22Rv1 (cell line): Measurements from ENCODE around the gene OTUD6A.

Experiments
- H3K27ac ChIP-seq: fragments of 450-650 bp; 2 replicates; pipeline ENCODE4 v1.5.1; 2017
- CTCF ChIP-seq: fragments of 450-650 bp; IDR thresholded peaks from 2 replicates; pipeline ENCODE4 v1.5.1; 2017; ENCODE audit warnings: mild to moderate bottlenecking
- ZFX ChIP-seq: fragments of 450-650 bp; IDR thresholded peaks from 2 replicates; pipeline ENCODE4 v1.6.1; 2017; ENCODE audit warnings: antibody characterized with exemption, borderline replicate concordance

The OTUD6A gene

DNA sequence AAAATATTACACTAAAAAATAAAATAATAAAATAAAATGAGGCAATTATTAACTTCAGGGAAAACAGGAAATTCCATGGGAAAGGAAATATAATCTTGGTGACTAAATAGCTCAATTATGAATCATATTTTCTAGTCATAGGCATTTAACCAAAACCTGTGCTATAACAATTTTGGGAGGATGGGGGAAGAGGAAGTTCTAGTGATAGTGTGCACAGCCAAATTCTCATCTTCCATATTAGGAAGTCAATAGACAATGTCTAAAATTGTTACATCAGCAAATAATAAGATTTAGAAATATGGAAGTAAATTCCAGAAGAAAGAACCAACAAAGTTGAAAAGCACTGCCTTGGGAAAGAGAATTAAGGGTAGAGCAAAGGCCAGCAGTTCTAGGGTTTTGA is 15.3 kb upstream of the OTUD6A start:
- no peak for TF ChIP-seq ZFX
- TF ChIP-seq CTCF, result no peak
- H3K27ac ChIP-seq, result no peak overlapping the region

GRCh38 chrX:70049406-70049805 is 12.9 kb upstream of the OTUD6A start:
- no peak overlapping the region for H3K27ac ChIP-seq
- no peak for TF ChIP-seq CTCF
- TF ChIP-seq ZFX, result no peak

DNA sequence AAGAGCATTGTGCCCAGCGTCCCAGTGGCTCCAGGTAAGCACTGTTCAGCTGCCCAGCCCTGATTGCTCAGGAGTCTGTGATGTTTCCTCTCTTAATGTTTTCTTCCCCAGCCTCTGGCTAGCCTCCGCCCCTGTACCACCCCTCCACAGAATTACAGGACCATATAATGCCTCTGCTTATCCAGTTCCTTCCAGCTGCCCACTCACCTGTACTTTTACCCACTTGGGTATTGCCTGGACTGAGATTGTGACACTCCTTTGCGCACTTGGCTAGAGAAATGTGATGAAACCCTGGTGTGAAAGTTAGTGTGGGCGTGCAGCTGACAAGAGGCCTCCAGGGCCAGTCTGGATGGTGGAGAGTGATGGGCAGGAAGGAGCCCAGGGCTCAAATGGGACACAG is 12.3 kb upstream of the OTUD6A start, which contains the start of gene AWAT2:
Gene AWAT2, minus strand, starts transcription at position 14 of the 400 bp plus-strand sequence. Its CDS starts 6 bp downstream, at position 8.
- H3K27ac ChIP-seq, result no peak within 1 kb of the TSS
- TF ChIP-seq CTCF, result no peak
- TF ChIP-seq ZFX, result no peak

DNA sequence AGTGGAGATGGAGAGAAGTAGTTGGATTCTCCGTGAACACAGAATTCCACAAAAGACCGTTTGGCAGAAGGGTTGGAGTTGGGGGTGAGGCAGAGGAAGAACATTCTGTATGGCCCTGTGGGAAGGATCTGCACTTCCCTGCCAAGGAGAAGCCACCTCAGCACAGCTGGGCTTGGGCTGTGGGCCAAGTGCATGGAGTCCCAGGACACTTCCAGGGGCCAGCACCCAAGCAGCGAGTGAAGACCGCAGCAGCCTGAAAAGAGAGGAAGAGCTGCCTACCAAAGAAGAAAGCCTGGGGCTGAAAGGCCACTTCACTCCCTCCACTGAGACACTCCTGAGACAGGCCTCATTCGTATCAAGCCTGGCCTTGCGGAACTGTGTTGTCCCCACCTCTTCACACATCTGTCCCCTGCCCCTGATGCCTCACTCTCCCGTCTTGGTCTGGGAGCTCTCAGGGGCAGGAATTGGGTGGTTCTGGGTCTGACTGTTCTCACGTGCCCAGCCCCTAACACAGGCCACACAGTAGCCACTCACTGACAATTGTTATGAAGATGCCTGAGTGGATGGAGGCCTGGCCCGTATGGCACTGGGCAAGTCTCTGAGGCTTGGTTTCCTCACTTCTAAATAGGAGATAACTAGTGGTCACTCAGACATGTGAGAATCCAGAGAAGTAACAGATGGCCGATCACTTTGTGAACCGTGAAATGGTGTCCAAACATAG is 9.2 kb upstream of the OTUD6A start:
- H3K27ac ChIP-seq, result no peak overlapping the region
- TF ChIP-seq ZFX, result no peak
- no peak for TF ChIP-seq CTCF

DNA sequence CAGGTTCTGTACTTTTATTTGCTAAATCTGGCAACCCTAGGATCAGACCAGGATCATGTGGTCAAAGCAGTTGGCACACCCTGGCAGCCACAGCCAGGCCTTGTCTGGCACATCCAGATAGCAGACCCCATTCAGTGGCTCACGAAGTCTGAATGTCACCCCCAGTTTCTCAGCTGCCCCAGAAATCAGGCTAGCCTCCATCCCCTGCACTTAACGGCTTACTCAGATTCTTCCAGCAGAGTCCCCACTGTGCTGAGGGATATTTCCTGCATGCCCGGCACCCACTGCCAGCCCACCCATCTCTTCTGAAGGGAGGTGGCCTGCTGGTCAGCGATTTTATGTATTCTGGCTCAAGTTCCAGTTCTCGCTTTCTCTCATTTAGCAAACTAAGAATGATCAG is 7.9 kb upstream of the OTUD6A start:
- TF ChIP-seq CTCF, result no peak
- no peak for TF ChIP-seq ZFX
- no peak overlapping the region for H3K27ac ChIP-seq

GRCh38 chrX:70062961-70063550 is 799 bp downstream of the OTUD6A start:
- no peak overlapping the region for H3K27ac ChIP-seq
- TF ChIP-seq CTCF (no peak), ZFX (no peak)

GRCh38 chrX:70066646-70067045 is 4.4 kb downstream of the OTUD6A start:
- no peak for TF ChIP-seq ZFX
- TF ChIP-seq CTCF, result no peak
- no peak overlapping the region for H3K27ac ChIP-seq
